GM12873 (cell line): ENCODE measurements around the gene GOLM1.

Source experiments
- TF ChIP-seq, protein P1 (sequence below): IDR thresholded peaks from 2 replicates; pipeline ENCODE4 v1.5.1; 2012; ENCODE audit warnings: low read depth, mild to moderate bottlenecking, moderate library complexity, low read length, control low read depth; ENCODE audit not compliant: insufficient read depth; ENCODE audit errors: missing control alignments

The GOLM1 gene

DNA sequence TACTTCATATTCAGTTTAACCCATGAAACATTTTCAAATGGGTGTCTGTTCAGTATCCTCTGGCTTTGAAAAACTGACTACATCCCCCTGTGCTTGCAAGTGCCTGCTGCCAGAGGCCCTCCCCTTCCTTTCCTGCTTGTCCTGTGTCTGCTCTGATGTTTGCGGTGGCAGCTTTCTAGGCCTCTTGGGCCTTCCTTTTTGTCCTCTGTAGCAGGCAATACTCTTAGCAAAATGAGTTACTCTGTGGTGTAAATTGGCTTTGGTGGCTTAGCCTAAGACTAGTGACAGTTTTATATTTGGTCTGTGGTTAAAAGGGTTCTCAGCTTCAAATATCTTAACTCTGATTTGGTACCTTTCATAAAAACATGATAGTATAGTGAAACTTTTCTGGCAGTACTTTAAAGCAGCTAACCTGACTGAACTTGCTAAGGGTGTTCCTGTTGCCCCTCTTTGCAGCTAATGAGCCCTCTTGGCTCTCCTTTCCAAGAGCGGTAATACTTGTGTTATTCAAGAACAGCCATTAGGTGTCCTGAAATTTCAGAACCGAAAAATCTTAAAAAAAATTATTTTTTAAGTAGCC is 76.6 kb downstream of the GOLM1 start:
- TF ChIP-seq, protein P1, sequence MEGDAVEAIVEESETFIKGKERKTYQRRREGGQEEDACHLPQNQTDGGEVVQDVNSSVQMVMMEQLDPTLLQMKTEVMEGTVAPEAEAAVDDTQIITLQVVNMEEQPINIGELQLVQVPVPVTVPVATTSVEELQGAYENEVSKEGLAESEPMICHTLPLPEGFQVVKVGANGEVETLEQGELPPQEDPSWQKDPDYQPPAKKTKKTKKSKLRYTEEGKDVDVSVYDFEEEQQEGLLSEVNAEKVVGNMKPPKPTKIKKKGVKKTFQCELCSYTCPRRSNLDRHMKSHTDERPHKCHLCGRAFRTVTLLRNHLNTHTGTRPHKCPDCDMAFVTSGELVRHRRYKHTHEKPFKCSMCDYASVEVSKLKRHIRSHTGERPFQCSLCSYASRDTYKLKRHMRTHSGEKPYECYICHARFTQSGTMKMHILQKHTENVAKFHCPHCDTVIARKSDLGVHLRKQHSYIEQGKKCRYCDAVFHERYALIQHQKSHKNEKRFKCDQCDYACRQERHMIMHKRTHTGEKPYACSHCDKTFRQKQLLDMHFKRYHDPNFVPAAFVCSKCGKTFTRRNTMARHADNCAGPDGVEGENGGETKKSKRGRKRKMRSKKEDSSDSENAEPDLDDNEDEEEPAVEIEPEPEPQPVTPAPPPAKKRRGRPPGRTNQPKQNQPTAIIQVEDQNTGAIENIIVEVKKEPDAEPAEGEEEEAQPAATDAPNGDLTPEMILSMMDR: no peak

DNA sequence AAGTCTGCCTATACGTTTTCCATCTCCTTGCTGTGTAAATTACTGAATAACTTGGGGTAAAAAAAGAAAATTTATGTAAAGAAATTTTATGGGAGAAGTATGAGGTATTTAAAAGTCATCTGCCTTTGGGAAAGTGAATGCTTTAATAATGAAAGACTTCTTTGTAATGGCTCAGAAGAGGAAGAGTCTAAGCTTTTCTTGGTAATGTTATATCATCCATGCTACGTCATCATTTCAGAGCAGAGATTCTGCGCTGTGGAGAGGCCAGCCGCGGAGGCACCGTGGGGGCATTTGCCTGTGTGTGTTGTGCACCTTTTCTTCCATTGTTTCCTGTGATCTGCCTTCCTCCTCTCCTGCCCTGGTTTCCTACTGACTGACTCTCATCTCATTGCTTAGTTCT is 78.2 kb downstream of the GOLM1 start:
- TF ChIP-seq, protein P1: no peak

DNA sequence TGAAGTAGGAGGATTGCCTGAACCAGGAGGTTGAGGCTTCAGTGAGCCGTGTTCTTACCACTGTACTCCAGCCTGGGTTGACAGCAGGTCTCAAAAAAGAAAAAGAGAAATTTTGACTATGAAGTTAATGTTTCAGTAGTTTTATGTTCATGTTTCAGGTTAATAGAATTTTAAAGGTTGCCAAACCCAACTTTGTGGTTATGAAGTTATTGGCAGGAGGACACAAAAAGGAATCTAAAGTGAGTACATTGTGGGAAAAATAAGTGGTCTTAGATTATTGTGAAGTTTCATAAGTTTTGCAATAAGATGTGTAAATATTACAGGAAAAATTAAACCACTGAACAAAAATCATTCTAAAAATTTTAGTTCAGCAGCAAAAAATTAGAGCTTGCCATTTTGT is 78.6 kb downstream of the GOLM1 start:
- TF ChIP-seq, protein P1: no peak

DNA sequence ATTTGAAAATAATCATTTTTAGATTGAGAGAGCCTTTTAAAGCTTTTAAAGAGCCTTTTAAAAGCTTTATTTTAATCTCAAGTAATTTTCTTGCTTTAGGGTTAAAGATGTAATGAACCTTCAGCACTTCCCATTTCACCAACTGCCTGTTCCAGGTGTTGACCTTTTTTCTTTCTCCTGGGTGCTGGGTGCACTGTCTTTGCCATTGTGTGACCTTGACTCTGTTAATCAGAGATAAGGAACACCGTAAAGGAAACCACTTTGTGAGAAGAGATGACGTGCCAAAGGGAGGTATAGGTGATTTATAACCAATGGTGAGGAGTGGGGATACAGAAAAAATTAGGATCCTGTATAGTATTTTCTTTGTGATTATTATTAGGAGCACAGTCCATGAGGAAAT is 90.2 kb downstream of the GOLM1 start:
- TF ChIP-seq, protein P1: no peak

DNA sequence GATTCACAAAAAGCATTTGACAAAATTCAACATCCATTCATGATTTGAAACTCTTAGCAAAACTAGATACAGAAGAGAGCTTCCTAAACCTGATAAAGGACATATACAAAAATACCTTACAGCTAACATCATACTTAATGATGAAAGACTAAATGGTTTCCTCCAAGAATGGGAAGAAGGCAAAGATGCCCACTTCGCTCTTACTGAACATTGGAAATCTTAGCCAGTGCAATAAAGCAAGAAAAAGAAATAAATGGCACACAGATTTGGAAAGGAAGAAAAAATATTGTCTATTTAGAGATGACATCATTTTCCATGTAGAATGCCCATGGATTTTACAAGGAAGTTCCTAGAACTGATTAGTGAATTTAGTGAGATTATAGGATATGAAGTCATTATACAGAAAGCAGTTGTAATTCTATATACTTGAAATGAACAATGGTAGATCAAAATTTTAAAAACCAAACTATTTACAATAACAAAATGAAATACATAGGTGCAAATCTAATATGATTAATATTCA is 94.0 kb downstream of the GOLM1 start:
- TF ChIP-seq, protein P1: no peak

DNA sequence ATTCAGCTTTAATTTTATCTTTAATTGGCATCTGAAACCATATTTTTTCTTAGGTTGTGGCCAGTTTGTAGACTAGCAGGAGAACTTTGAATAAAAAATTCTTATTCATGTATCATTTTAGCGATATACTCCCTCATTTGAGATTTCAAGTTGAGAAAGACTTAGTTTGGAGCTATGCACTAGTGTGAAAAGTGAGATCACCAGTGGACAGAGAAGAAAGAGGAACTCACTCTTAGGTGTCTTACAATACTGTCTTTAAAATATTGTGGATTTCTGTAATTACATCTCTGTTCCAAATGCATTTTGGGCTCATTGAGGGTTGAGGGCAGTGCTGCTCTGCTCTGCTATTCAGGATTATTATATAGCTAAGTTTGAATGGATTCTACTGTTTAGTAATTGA is 103.8 kb downstream of the GOLM1 start:
- TF ChIP-seq, protein P1: no peak

DNA sequence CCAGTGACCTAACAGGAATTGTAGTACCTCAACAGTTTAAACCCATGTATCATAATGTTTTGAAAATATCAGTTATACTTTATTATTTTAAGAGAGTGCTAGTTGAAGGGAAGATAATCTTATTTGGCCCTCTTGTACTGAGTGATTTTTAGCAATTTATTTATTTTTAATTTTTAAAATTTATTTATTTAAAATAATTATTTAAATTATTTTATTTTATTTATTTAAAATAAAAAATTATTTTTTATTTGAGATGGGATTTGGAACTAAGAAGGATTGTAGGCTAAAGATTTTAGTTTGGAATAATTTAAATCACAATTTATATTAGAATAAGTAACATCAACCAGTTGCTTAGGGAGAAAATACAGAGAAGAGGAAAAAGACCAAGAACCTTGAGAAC is 104.3 kb downstream of the GOLM1 start:
- TF ChIP-seq, protein P1: no peak
